HCT116 (cell line): ENCODE measurements around the gene PPP4R2. TPM values are rescaled to one million over a fixed set of nuclear protein-coding genes. Genes with fewer than 3 reads are reported as not detected.

Experiments
- ATAC-seq: fragments of 200-7000 bp; cut with Tn5 transposase; 2 replicates; pipeline ENCODE4 v1.9.1; 2020; ENCODE audit warnings: mild to moderate bottlenecking, moderate library complexity
- BruUV-seq: library from RNA; stranded (reverse); fragments of 400-500 nt; replicated peaks from 2 replicates; lab custom pipeline; 2021; lab: Mats Ljungman, UMichigan
- CTCF ChIA-PET: fragments of 300-600 bp; sonication (Branson Sonifier 250); formaldehyde crosslinking; loops from one replicate; lab custom pipeline; 2021; ENCODE audit warnings: antibody characterized with exemption; lab: Charles Lee
- POLR2A ChIA-PET: fragments of 300-600, 350-600 bp; sonication (Branson Sonifier 250); formaldehyde crosslinking; loops from one replicate; lab custom pipeline; 2021; ENCODE audit warnings: antibody characterized with exemption; lab: Charles Lee
- RAD21 ChIA-PET, 2 experiments: fragments of 300-600 bp; sonication (Branson Sonifier 250); formaldehyde crosslinking; loops; one replicate each; lab custom pipeline; 2023; ENCODE audit warnings: low total read pairs in 2 of 2; ENCODE audit not compliant: uncharacterized antibody in 2 of 2, unreplicated experiment in 2 of 2, low non-redundant PET in 1 of 2; lab: Charles Lee
- DNase-seq: peaks from one replicate; pipeline ENCODE4 v3.0.0-alpha.2; 2010; ENCODE audit warnings: low read depth, low spot score
- H2AFZ ChIP-seq: fragments of 200-600 bp; shearing (Covaris generic), sonication (generic); 2 replicates; pipeline ENCODE4 v1.6.1; 2017; ENCODE audit warnings: low read depth, mixed run types, mixed read lengths, antibody characterized with exemption, low read length; ENCODE audit not compliant: poor library complexity, severe bottlenecking
- H3K27ac ChIP-seq: 2 replicates; pipeline ENCODE4 v1.5.1; 2012; ENCODE audit warnings: low read depth, low read length
- H3K27me3 ChIP-seq: fragments of 200-600 bp; sonication (generic); 2 replicates; pipeline ENCODE4 v1.6.1; 2016; ENCODE audit warnings: mixed run types, low read length, mixed read lengths; ENCODE audit not compliant: insufficient read depth
- H3K36me3 ChIP-seq, 2 experiments: fragments of 200-500 bp in 1 of 2; fragments of 200-600 bp in 1 of 2; sonication (Bioruptor generic) in 1 of 2; sonication (generic) in 1 of 2; 2 replicates each; pipeline versions ENCODE4 v1.5.1 to v1.6.1; 2014 to 2016; ENCODE audit warnings: low read length in 2 of 2, inconsistent platforms in 1 of 2, mixed read lengths in 1 of 2, mixed run types in 1 of 2; ENCODE audit not compliant: insufficient read depth in 2 of 2, control insufficient read depth in 1 of 2
- H3K4me1 ChIP-seq, 2 experiments: fragments of 200-600 bp in 1 of 2; sonication (generic) in 1 of 2; 2 replicates each; pipeline versions ENCODE4 v1.5.1 to v1.6.1; 2012 to 2017; ENCODE audit warnings: low read length in 2 of 2, inconsistent platforms in 1 of 2, mild to moderate bottlenecking in 1 of 2, mixed read lengths in 1 of 2, mixed run types in 1 of 2, moderate library complexity in 1 of 2; ENCODE audit not compliant: insufficient read depth in 2 of 2, control insufficient read depth in 1 of 2
- H3K4me2 ChIP-seq: fragments of 200-600 bp; sonication (generic); 2 replicates; pipeline ENCODE4 v1.6.1; 2017; ENCODE audit warnings: mixed run types, low read length, mixed read lengths
- H3K4me3 ChIP-seq, 2 experiments: fragments of 200-600 bp in 1 of 2; sonication (generic) in 1 of 2; replicated peaks in 1 of 2; 2 replicates each; pipeline ENCODE4 v1.5.1; 2011 to 2016; ENCODE audit warnings: low read length in 2 of 2, control low read depth in 1 of 2, low read depth in 1 of 2, mild to moderate bottlenecking in 1 of 2, mixed read lengths in 1 of 2, mixed run types in 1 of 2
- H3K79me2 ChIP-seq: fragments of 200-600 bp; sonication (generic); 2 replicates; pipeline ENCODE4 v1.6.1; 2017; ENCODE audit warnings: mild to moderate bottlenecking, mixed run types, low read length, moderate library complexity, mixed read lengths; ENCODE audit not compliant: insufficient read depth
- H3K9ac ChIP-seq: fragments of 200-600 bp; sonication (generic); 2 replicates; pipeline ENCODE4 v1.6.1; 2016; ENCODE audit warnings: low read length, mixed read lengths
- H3K9me2 ChIP-seq: fragments of 200-600 bp; sonication (generic), shearing (Covaris generic); 2 replicates; pipeline ENCODE4 v1.6.1; 2017; ENCODE audit warnings: mixed run types, mild to moderate bottlenecking, moderate library complexity; ENCODE audit not compliant: insufficient read depth
- H3K9me3 ChIP-seq, 2 experiments: fragments of 200-500 bp in 1 of 2; fragments of 200-600 bp in 1 of 2; sonication (Bioruptor generic) in 1 of 2; sonication (generic) in 1 of 2; 2 replicates each; pipeline ENCODE4 v1.6.1; 2014 to 2017; ENCODE audit warnings: low read length in 2 of 2, mixed read lengths in 2 of 2, inconsistent platforms in 1 of 2, low read depth in 1 of 2, mild to moderate bottlenecking in 1 of 2, mixed run types in 1 of 2, moderate library complexity in 1 of 2; ENCODE audit not compliant: control insufficient read depth in 1 of 2, insufficient read depth in 1 of 2
- H4K20me1 ChIP-seq: fragments of 200-600 bp; sonication (generic), shearing (Covaris generic); 2 replicates; pipeline ENCODE4 v1.6.1; 2017; ENCODE audit warnings: mixed run types, mild to moderate bottlenecking, moderate library complexity; ENCODE audit not compliant: insufficient read depth
- CBX3 ChIP-seq: IDR thresholded peaks from 2 replicates; pipeline ENCODE4 v1.6.1; 2012; ENCODE audit warnings: low read depth
- EGR1 ChIP-seq: IDR thresholded peaks from 2 replicates; pipeline ENCODE4 v1.6.1; 2012; ENCODE audit warnings: low read depth
- EZH2 ChIP-seq: fragments of 200-600 bp; sonication (generic); IDR thresholded peaks from 2 replicates; pipeline ENCODE4 v1.6.1; 2017; ENCODE audit warnings: antibody characterized with exemption, mixed run types
- EZH2phosphoT487 ChIP-seq: fragments of 200-600 bp; IDR thresholded peaks from 2 replicates; pipeline ENCODE4 v1.6.1; 2018; ENCODE audit warnings: antibody characterized with exemption, borderline replicate concordance
- FOSL1 ChIP-seq: IDR thresholded peaks from 2 replicates; pipeline ENCODE4 v1.6.1; 2012; ENCODE audit warnings: low read depth
- POLR2A ChIP-seq: IDR thresholded peaks from 2 replicates; pipeline ENCODE4 v1.7.0; 2011; ENCODE audit warnings: borderline replicate concordance; ENCODE audit not compliant: insufficient read depth, insufficient read length; ENCODE audit errors: extremely low read depth
- SIN3A ChIP-seq: IDR thresholded peaks from 2 replicates; pipeline ENCODE4 v1.6.1; 2012; ENCODE audit warnings: low read depth
- TCF7L2 ChIP-seq: IDR thresholded peaks from 2 replicates; pipeline ENCODE4 v1.7.0; 2011; ENCODE audit warnings: borderline replicate concordance, inconsistent platforms; ENCODE audit not compliant: insufficient read depth, insufficient read length; ENCODE audit errors: extremely low read depth
- YY1 ChIP-seq: IDR thresholded peaks from 2 replicates; pipeline ENCODE4 v1.6.1; 2011; ENCODE audit warnings: low read length, low read depth, moderate library complexity, mild to moderate bottlenecking; ENCODE audit not compliant: insufficient replicate concordance; ENCODE audit errors: extremely low read depth
- ZNF274 ChIP-seq: fragments of 200-500 bp; sonication (Bioruptor generic); IDR thresholded peaks from 2 replicates; pipeline ENCODE4 v1.6.1; 2014; ENCODE audit warnings: mild to moderate bottlenecking, low read depth, low read length, inconsistent platforms
- intact Hi-C: fragments of 100-400 bp; cut with micrococcal nuclease; formaldehyde crosslinking; loops from 2 replicates; pipeline ENCODE4 v1.10.0; 2022
- total RNA-seq: library from RNA; stranded (reverse); gene quantifications from one replicate; pipeline ENCODE4 v1.2.1, GENCODE V29; 2021; ENCODE audit not compliant: unreplicated experiment
- TF ChIP-seq, protein P1 (sequence below): IDR thresholded peaks from 2 replicates; pipeline ENCODE4 v1.6.1; 2012
- TF ChIP-seq, protein P2 (sequence below): IDR thresholded peaks from 2 replicates; pipeline ENCODE4 v1.6.1; 2012; ENCODE audit warnings: low read depth

The PPP4R2 gene
- total RNA-seq, 1 experiment from 2014 or later: 72.5 TPM

DNA sequence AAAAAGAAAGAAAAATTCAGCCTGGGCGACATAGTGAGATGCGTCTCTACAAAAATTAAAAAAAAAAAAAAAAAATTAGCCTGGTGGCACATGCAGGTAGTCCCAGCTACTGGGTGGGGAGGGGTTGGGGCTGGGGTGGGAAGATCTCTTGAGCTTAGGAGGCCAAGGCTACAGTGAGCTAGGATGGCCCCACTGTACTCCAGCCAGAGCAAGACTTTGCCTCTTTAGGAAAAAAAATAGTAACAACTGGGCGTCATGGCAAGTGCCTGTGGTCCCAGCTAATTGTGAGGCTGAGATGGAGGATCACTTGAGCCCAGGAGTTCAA is 23.9 kb upstream of the PPP4R2 start:
- CTCF ChIA-PET: no interaction called here

DNA sequence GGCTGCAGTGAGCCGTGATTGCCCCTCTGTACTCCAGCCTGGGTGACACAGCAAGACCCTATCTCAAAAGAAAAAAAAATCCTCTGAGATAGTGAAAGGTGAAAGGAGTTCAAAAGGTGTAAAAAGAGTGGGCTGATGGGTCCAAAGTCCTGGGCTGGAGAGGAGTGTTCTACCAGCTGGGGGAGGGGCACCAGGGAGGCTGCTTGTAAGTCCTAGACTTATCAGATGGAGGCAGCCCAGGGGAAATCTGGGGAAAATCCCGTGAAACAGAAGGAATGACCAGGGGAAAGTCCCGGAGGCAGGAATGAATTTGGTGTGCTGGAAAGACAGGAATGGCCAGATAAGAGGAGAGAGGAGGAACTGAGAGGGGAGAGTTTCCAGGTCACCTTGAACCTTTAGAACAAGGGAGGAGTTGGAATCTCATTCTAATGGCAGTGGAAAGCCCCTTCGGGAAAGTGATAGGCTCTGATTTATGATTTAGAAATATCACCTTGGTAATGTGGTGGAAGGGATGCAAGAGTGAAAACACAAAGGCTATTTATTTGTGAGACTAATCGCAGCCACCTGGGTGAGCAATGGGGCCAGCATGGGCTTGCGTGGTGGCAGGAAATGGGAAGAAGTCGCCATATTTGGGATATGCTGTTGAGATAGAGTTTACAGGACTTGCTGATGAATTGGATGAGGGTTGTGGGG is 23.4 kb upstream of the PPP4R2 start:
- BruUV-seq: no TSS peak
- no peak for DNase-seq
- CTCF ChIA-PET: no interaction called here
- POLR2A ChIA-PET: no interaction called here
- Histone ChIP-seq H3K36me3 (no peaks in the 10 kb centered on the region), H3K4me1 (no peaks in the 10 kb centered on the region; a peak in 2 of 4 replicates), H3K9me2 (no peaks in the 10 kb centered on the region), H3K9me3 (no peaks in the 10 kb centered on the region), H4K20me1 (no peaks in the 10 kb centered on the region), H3K4me3 (no peak overlapping the region), H3K4me2 (no peak overlapping the region), H3K27me3 (no peaks in the 10 kb centered on the region), H3K79me2 (no peaks in the 10 kb centered on the region), H2AFZ (no peak overlapping the region), H3K9ac (no peak overlapping the region), H3K27ac (no peak overlapping the region)
- TF ChIP-seq TCF7L2 (no peak), EGR1 (no peak), ZNF274 (no peak), EZH2phosphoT487 (no peak), EZH2 (no peak), SIN3A (no peak), POLR2A (no peak), YY1 (no peak)
- TF ChIP-seq, protein P1, sequence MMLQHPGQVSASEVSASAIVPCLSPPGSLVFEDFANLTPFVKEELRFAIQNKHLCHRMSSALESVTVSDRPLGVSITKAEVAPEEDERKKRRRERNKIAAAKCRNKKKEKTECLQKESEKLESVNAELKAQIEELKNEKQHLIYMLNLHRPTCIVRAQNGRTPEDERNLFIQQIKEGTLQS: no peak
- TF ChIP-seq, protein P2, sequence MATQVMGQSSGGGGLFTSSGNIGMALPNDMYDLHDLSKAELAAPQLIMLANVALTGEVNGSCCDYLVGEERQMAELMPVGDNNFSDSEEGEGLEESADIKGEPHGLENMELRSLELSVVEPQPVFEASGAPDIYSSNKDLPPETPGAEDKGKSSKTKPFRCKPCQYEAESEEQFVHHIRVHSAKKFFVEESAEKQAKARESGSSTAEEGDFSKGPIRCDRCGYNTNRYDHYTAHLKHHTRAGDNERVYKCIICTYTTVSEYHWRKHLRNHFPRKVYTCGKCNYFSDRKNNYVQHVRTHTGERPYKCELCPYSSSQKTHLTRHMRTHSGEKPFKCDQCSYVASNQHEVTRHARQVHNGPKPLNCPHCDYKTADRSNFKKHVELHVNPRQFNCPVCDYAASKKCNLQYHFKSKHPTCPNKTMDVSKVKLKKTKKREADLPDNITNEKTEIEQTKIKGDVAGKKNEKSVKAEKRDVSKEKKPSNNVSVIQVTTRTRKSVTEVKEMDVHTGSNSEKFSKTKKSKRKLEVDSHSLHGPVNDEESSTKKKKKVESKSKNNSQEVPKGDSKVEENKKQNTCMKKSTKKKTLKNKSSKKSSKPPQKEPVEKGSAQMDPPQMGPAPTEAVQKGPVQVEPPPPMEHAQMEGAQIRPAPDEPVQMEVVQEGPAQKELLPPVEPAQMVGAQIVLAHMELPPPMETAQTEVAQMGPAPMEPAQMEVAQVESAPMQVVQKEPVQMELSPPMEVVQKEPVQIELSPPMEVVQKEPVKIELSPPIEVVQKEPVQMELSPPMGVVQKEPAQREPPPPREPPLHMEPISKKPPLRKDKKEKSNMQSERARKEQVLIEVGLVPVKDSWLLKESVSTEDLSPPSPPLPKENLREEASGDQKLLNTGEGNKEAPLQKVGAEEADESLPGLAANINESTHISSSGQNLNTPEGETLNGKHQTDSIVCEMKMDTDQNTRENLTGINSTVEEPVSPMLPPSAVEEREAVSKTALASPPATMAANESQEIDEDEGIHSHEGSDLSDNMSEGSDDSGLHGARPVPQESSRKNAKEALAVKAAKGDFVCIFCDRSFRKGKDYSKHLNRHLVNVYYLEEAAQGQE: no peak
- RAD21 ChIA-PET: no interaction called here
- intact Hi-C loops: no loop called here
- ATAC-seq: no peak

More for the DNA sequence above, 23.9 kb upstream of the PPP4R2 start:
- Histone ChIP-seq H3K4me3 (no peak overlapping the region), H3K9me2 (no peaks in the 10 kb centered on the region), H3K9ac (no peak overlapping the region), H3K27me3 (no peaks in the 10 kb centered on the region), H3K9me3 (no peaks in the 10 kb centered on the region), H3K36me3 (no peaks in the 10 kb centered on the region), H3K27ac (no peak overlapping the region), H3K79me2 (no peaks in the 10 kb centered on the region), H3K4me1 (no peaks in the 10 kb centered on the region; a peak in 2 of 4 replicates), H3K4me2 (no peak overlapping the region), H2AFZ (no peak overlapping the region), H4K20me1 (no peaks in the 10 kb centered on the region)
- ATAC-seq (no peak), DNase-seq (no peak)
- RAD21 ChIA-PET: no interaction called here
- POLR2A ChIA-PET: no interaction called here
- intact Hi-C loops: no loop called here
- BruUV-seq: no TSS peak
- TF ChIP-seq FOSL1: no peak
- TF ChIP-seq CBX3: no peak
